ENCODE results near the gene GIT2. TPM values are rescaled to one million over a fixed set of nuclear protein-coding genes. Genes with fewer than 3 reads are reported as not detected.
A peak's percentile ranks its signal among the peaks of the same experiment; 100 is the strongest.

The GIT2 gene
- total and polyA plus RNA-seq, 2 donors from 2014 or later: 10.4 to 46.2 TPM

DNA sequence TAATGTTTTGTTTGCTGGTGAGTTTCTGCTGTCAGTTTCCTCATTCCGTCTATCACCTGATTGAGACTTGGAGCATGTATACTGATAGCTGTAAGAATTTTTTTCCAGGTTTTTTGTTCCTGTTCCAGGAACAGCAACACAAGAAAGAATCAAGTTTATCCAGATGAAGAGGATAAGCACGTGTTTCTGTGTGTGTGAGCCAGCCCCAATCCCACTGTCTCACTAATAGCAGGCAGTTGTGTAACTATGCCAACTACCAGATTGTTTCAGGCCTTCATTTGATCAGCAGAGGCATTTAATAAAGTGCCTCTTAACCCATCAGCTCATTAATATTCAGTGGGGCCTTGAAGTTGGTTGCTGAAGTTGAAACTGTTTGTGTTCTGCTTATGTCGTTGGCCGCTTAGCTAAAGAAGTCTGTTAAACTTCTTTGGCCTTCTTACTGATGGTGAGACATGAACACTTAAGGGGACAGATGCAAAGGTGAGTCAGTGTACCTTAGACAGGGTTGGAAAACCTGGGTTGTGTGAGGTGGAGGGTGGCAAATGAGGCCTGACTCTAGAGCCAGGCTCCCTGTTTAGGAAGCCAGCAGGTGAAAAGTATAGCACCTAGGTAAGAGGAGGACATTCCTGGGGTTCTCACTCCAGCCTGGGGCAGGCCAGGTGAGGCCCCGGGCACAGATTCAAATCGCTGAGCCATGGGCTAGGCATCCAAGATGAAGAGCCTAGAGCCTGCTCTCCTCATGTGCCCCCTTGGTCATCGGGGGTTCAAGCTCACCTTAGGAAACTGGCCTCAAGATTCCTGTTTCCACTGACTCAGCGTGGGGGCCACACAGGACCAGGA lies 6.7 kb upstream of the GIT2 start:
- peak in 1 of 5 donors; percentile 61 for DNase-seq
- intact Hi-C loops (cut with DNase I): no loop called here
- H3K27ac ChIP-seq (ENCODE audit: low read depth in 2 of 2, low read length in 2 of 2): peak overlapping the region in 1 of 2 donors; percentile 38
- TF ChIP-seq, protein P1, sequence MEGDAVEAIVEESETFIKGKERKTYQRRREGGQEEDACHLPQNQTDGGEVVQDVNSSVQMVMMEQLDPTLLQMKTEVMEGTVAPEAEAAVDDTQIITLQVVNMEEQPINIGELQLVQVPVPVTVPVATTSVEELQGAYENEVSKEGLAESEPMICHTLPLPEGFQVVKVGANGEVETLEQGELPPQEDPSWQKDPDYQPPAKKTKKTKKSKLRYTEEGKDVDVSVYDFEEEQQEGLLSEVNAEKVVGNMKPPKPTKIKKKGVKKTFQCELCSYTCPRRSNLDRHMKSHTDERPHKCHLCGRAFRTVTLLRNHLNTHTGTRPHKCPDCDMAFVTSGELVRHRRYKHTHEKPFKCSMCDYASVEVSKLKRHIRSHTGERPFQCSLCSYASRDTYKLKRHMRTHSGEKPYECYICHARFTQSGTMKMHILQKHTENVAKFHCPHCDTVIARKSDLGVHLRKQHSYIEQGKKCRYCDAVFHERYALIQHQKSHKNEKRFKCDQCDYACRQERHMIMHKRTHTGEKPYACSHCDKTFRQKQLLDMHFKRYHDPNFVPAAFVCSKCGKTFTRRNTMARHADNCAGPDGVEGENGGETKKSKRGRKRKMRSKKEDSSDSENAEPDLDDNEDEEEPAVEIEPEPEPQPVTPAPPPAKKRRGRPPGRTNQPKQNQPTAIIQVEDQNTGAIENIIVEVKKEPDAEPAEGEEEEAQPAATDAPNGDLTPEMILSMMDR (IDR thresholded peaks at IDR 0.05; ENCODE audit: borderline replicate concordance, extremely low read depth, insufficient read depth): no peak
- peak overlapping the region in 1 of 3 donors; percentile 29 for H3K9ac ChIP-seq (ENCODE audit: low read length in 3 of 3)
- H3K27me3 ChIP-seq (ENCODE audit: control insufficient read depth, insufficient read depth, low read length): no peaks in the 10 kb centered on the region
- no peaks in the 10 kb centered on the region for H3K36me3 ChIP-seq (ENCODE audit: control insufficient read depth in 2 of 3, insufficient read depth in 3 of 3, low read length in 3 of 3)
- no peaks in the 10 kb centered on the region for H3K9me3 ChIP-seq (ENCODE audit: control insufficient read depth in 2 of 3, insufficient read depth in 1 of 3, low read length in 3 of 3)
- peaks cover 0 to 9% (median 5%) of the 10 kb centered on the region in 3 donors for H3K4me1 ChIP-seq (ENCODE audit: control insufficient read depth in 2 of 3, insufficient read depth in 2 of 3, low read depth in 1 of 3, low read length in 3 of 3)
- no peak overlapping the region for H3K4me3 ChIP-seq (ENCODE audit: low read length in 3 of 3)
- no peak for FAIRE-seq

DNA sequence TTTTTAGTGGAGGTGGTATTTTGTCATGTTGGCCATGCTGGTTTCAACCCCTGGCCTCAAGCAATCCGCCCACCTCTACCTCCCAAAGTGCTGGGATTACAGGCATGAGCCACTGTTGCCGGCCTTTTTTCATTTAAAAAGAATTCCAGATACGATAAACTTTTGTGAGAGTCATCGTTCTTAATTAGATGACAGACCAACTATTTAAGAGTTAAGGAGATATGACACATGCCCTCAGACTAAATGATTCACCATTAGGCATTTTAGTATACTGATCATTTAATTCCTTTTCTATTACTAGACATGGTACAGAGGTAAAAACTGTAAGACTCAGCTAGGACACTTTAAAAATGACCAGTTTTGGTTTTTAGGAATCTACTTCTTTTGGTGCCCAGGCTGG lies 5.4 kb upstream of the GIT2 start:
- FAIRE-seq: no peak
- TF ChIP-seq, protein P1 (IDR thresholded peaks at IDR 0.05; ENCODE audit: borderline replicate concordance, extremely low read depth, insufficient read depth): no peak
- Histone ChIP-seq H3K9ac (ENCODE audit: low read length in 3 of 3) (no peak overlapping the region), H3K27me3 (ENCODE audit: control insufficient read depth, insufficient read depth, low read length) (no peaks in the 10 kb centered on the region), H3K27ac (ENCODE audit: low read depth in 2 of 2, low read length in 2 of 2) (no peak overlapping the region), H3K9me3 (ENCODE audit: control insufficient read depth in 2 of 3, insufficient read depth in 1 of 3, low read length in 3 of 3) (no peaks in the 10 kb centered on the region), H3K36me3 (ENCODE audit: control insufficient read depth in 2 of 3, insufficient read depth in 3 of 3, low read length in 3 of 3) (no peaks in the 10 kb centered on the region), H3K4me3 (ENCODE audit: low read length in 3 of 3) (no peak overlapping the region), H3K4me1 (ENCODE audit: control insufficient read depth in 2 of 3, insufficient read depth in 2 of 3, low read depth in 1 of 3, low read length in 3 of 3) (peaks cover 0 to 9% (median 5%) of the 10 kb centered on the region in 3 donors)
- intact Hi-C loops (cut with DNase I): no loop called here
- no peak for DNase-seq

DNA sequence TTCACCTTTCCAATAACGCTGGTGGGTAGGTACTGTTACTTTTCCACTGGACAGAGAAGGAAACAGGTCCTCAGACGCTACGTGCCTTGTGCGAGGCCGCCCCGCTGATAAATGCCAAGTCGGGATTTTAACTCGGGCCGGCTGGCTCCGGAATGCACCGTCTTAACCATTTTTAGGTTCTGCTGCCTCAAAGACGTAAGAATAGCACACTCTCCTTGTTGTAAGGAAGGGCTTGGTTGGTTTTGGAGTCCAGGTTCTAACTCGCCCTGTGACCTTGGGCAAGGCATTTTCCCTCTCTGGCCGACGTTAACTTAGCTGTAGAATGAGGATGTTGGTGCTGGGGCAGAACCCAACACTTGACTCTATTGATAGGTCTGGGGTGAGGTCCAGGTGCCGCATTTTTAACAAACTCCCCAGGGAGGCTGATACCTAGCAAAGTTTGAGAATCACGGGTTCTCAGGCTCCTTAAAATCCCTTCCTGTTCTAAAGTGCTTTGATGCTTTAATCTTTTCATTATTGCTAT lies 3.9 kb upstream of the GIT2 start:
- Histone ChIP-seq H3K36me3 (ENCODE audit: control insufficient read depth in 2 of 3, insufficient read depth in 3 of 3, low read length in 3 of 3) (no peaks in the 10 kb centered on the region), H3K4me3 (ENCODE audit: low read length in 3 of 3) (peak overlapping the region; percentile 76 to 94 (median 90)), H3K9me3 (ENCODE audit: control insufficient read depth in 2 of 3, insufficient read depth in 1 of 3, low read length in 3 of 3) (no peaks in the 10 kb centered on the region), H3K27ac (ENCODE audit: low read depth in 2 of 2, low read length in 2 of 2) (peak overlapping the region; percentile 82 to 87), H3K4me1 (ENCODE audit: control insufficient read depth in 2 of 3, insufficient read depth in 2 of 3, low read depth in 1 of 3, low read length in 3 of 3) (peaks cover 0 to 10% (median 5%) of the 10 kb centered on the region in 3 donors), H3K9ac (ENCODE audit: low read length in 3 of 3) (peak overlapping the region; percentile 42 to 91 (median 60)), H3K27me3 (ENCODE audit: control insufficient read depth, insufficient read depth, low read length) (no peaks in the 10 kb centered on the region)
- DNase-seq (peak in 4 of 5 donors; percentile 23 to 79 (median 40)), FAIRE-seq (no peak)
- intact Hi-C loops (cut with DNase I): no loop called here
- TF ChIP-seq, protein P1 (IDR thresholded peaks at IDR 0.05; ENCODE audit: borderline replicate concordance, extremely low read depth, insufficient read depth): no peak
